ENCODE measurements around the gene CZIB. TPM values are rescaled to one million over a fixed set of nuclear protein-coding genes. Genes with fewer than 3 reads are reported as not detected.

Gene CZIB
- total and polyA plus RNA-seq, 2 of the 13 experiments (the other 11 are each of a cell fraction or from before 2014, with no cell fraction given): 49.2 to 67.0 TPM

GRCh38 chr1:53183095-53183990, 37.1 kb downstream of the CZIB start (continued):
- TF ChIP-seq, protein P1, sequence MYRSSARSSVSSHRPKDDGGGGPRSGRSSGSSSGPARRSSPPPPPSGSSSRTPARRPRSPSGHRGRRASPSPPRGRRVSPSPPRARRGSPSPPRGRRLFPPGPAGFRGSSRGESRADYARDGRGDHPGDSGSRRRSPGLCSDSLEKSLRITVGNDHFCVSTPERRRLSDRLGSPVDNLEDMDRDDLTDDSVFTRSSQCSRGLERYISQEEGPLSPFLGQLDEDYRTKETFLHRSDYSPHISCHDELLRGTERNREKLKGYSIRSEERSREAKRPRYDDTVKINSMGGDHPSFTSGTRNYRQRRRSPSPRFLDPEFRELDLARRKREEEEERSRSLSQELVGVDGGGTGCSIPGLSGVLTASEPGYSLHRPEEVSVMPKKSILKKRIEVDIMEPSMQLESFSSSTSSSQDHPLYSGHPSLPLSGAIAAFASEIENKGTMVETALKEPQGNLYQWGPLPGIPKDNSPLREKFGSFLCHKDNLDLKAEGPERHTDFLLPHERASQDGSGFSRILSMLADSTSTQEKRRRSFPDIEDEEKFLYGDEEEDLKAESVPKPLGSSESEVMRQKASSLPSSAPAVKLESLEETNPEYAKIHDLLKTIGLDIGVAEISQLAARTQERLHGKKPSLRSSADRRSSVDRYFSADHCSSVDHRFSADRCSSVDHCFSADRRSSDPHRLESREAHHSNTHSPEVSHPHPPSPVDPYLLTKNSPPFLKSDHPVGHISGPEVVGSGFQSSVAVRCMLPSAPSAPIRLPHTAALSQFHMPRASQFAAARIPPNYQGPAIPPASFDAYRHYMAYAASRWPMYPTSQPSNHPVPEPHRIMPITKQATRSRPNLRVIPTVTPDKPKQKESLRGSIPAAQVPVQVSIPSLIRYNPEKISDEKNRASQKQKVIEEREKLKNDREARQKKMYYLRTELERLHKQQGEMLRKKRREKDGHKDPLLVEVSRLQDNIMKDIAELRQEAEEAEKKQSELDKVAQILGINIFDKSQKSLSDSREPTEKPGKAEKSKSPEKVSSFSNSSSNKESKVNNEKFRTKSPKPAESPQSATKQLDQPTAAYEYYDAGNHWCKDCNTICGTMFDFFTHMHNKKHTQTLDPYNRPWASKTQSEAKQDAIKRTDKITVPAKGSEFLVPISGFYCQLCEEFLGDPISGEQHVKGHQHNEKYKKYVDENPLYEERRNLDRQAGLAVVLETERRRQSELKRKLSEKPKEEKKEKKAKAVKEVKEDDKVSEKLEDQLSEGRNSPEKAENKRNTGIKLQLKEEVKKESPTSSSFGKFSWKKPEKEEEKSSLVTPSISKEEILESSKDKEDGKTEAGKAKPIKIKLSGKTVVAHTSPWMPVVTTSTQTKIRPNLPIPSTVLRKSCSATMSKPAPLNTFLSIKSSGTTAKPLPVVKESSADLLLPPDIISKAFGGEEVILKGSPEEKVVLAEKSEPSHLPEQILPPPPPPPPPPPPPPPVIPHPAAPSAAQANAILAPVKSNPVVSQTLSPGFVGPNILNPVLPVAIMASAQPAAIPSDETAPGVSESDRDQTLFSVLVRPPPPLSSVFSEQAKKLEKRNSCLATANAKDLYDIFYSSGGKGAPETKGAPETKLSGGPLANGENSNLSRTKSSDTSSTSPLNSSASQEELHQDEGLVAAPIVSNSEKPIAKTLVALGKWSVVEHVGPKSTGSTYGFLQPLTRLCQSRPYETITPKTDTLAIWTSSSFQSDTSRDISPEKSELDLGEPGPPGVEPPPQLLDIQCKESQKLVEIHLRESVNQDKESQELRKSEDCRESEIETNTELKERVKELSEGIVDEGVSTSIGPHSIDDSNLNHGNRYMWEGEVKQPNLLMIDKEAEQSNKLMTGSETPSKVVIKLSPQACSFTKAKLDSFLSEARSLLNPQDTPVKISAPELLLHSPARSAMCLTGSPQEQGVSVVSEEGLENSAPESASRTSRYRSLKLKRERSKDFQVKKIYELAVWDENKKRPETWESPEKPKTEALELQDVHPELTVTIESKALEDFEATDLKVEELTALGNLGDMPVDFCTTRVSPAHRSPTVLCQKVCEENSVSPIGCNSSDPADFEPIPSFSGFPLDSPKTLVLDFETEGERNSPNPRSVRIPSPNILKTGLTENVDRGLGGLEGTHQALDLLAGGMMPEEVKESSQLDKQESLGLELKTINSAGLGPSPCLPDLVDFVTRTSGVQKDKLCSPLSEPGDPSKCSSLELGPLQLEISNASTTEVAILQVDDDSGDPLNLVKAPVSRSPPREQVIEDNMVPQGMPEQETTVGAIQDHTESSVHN (CRISPR knock-in tag; IDR thresholded peaks at IDR 0.05): no peak
- no peak; the same call in 1 of the 2 replicates for TF ChIP-seq KDM1A (CRISPR knock-in tag; IDR thresholded peaks at IDR 0.05)
- 0 out of 2 replicates have a peak, but pooled peaks have one; percentile 53 for TF ChIP-seq NFRKB (IDR thresholded peaks at IDR 0.05)
- TF ChIP-seq RXRB (CRISPR knock-in tag; IDR thresholded peaks at IDR 0.05; ENCODE audit: borderline replicate concordance): peak; percentile 99
- TF ChIP-seq KDM4B (CRISPR knock-in tag; IDR thresholded peaks at IDR 0.05): no peak
- no peak for TF ChIP-seq RNF2 (conservative IDR thresholded peaks at IDR 0.05; ENCODE audit: low read depth)
- no peak for TF ChIP-seq ZNF713 (CRISPR knock-in tag; IDR thresholded peaks at IDR 0.05)
- peak; percentile 98 for TF ChIP-seq FOXJ3 (CRISPR knock-in tag; IDR thresholded peaks at IDR 0.05; ENCODE audit: borderline replicate concordance)
- 0 out of 2 replicates have a peak, but pooled peaks have one; percentile 11 for TF ChIP-seq SNAI1 (CRISPR knock-in tag; IDR thresholded peaks at IDR 0.05; ENCODE audit: borderline replicate concordance)
- TF ChIP-seq BCL3 (CRISPR knock-in tag; IDR thresholded peaks at IDR 0.05): peak; percentile 53; the same call in 1 of the 2 replicates
- peak; percentile 56; the same call in 1 of the 2 replicates for TF ChIP-seq CBX5 (CRISPR knock-in tag; IDR thresholded peaks at IDR 0.05; ENCODE audit: borderline replicate concordance)
- TF ChIP-seq, protein P2, sequence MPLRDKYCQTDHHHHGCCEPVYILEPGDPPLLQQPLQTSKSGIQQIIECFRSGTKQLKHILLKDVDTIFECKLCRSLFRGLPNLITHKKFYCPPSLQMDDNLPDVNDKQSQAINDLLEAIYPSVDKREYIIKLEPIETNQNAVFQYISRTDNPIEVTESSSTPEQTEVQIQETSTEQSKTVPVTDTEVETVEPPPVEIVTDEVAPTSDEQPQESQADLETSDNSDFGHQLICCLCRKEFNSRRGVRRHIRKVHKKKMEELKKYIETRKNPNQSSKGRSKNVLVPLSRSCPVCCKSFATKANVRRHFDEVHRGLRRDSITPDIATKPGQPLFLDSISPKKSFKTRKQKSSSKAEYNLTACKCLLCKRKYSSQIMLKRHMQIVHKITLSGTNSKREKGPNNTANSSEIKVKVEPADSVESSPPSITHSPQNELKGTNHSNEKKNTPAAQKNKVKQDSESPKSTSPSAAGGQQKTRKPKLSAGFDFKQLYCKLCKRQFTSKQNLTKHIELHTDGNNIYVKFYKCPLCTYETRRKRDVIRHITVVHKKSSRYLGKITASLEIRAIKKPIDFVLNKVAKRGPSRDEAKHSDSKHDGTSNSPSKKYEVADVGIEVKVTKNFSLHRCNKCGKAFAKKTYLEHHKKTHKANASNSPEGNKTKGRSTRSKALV (CRISPR knock-in tag; IDR thresholded peaks at IDR 0.05): no peak; the same call in 1 of the 2 replicates
- TF ChIP-seq RXRA (CRISPR knock-in tag; IDR thresholded peaks at IDR 0.05): peak; percentile 92
- TF ChIP-seq BHLHE40 (IDR thresholded peaks at IDR 0.05; ENCODE audit: low read length): no peak
- TF ChIP-seq ZMYM4 (CRISPR knock-in tag; IDR thresholded peaks at IDR 0.05): peak; percentile 84
- TF ChIP-seq HOXA9 (CRISPR knock-in tag; IDR thresholded peaks at IDR 0.05; ENCODE audit: borderline replicate concordance): no peak
- peak; percentile 89 for TF ChIP-seq ISL2 (CRISPR knock-in tag; IDR thresholded peaks at IDR 0.05)
- no peak for TF ChIP-seq JUNB (CRISPR knock-in tag; IDR thresholded peaks at IDR 0.05; ENCODE audit: borderline replicate concordance)

All from HepG2 (cell line).